GM12872 (cell line): ENCODE results near the gene MICALL2.

Experiments
- TF ChIP-seq, protein P1 (sequence below): IDR thresholded peaks from 3 replicates; pipeline ENCODE4 v1.5.1; 2011; ENCODE audit warnings: low read depth, mild to moderate bottlenecking, low read length, moderate library complexity; ENCODE audit not compliant: insufficient read depth

MICALL2 gene

DNA sequence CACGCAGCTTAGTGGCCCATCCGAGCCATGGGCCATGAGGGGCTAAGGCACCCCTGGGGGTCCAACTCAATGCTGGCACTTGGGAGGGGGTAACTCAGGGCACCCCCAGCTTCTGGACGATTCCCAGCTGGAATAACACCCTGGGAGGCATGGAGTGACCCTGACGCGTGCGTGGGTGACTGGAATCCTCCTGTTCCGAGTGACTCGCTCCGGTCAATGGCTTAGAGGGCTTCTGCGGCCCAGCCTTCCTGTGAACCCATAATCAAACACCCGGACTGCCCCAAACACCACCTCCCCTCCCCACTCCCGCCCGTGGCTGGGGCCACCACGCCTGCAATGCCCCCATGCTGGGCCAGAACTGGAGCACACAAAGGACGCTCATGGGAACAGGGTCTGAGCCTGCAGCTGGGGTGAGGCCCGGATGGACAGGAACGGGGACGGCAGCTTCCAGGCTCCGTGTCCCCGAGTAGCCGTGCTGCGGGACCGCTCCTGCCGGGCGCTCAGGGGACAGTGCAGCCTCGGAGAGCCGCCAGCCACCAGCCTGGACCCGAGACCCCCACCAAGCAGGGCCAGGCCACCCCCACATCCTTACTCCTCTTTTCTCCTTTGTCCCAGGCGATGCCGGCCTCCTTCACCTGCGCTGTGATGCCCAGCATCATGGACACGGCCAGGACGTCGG, 36.4 kb upstream of the MICALL2 start:
- TF ChIP-seq, protein P1, sequence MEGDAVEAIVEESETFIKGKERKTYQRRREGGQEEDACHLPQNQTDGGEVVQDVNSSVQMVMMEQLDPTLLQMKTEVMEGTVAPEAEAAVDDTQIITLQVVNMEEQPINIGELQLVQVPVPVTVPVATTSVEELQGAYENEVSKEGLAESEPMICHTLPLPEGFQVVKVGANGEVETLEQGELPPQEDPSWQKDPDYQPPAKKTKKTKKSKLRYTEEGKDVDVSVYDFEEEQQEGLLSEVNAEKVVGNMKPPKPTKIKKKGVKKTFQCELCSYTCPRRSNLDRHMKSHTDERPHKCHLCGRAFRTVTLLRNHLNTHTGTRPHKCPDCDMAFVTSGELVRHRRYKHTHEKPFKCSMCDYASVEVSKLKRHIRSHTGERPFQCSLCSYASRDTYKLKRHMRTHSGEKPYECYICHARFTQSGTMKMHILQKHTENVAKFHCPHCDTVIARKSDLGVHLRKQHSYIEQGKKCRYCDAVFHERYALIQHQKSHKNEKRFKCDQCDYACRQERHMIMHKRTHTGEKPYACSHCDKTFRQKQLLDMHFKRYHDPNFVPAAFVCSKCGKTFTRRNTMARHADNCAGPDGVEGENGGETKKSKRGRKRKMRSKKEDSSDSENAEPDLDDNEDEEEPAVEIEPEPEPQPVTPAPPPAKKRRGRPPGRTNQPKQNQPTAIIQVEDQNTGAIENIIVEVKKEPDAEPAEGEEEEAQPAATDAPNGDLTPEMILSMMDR = no peak

DNA sequence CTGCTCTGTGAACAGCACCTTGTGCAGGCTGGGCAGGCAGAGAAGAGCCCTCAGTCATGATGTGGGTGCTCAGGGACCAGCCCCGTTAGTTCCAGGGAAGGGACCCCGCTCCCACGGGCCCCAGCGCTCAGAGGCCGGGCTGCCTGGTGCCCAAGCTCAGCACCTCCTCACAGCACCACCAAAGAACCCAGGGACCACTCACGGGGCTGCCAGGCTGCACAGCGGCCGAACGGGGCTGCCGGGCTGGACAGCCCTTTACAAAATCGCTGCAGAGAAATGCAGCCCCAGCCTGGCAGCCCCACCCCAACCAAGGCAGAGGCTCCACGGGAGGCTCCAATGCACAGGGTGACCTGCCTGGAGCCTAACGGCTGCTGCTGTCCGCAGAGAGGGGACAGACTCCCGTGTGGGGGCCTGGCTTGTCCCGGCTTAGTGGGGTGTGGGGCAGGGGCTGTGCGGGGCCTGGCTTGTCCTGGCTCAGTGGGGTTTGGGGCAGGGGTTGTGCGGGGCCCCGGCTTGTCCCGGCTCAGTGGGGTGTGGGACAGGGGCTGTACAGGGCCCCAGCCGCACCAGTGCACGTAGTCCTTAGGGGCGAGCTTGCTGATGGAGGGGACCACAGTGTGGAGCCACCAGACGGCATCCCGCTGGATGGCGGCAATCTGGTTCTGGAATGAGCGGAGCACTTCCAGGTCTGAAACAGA, 35.7 kb upstream of the MICALL2 start:
- TF ChIP-seq, protein P1 = no peak

DNA sequence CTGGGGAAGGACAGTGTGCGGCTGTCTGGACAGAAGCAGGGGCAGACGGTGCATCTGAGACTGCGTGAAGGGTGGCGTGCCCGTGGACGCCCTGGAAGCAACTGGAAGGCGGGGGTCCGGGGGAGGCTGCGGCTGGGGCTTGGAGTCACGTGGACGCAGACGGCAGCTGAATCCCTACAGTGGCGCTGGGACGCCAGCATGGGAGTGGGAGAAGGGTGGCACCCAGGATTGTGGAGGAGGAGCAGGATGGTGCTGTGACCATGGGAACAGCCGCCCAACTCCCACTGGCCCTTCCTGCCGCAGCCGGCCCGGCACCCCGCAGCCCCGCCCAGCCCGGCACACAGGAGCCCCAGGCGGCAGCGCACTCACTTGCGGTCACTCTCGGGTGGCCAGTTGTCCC, 35.2 kb upstream of the MICALL2 start:
- TF ChIP-seq, protein P1 = no peak

DNA sequence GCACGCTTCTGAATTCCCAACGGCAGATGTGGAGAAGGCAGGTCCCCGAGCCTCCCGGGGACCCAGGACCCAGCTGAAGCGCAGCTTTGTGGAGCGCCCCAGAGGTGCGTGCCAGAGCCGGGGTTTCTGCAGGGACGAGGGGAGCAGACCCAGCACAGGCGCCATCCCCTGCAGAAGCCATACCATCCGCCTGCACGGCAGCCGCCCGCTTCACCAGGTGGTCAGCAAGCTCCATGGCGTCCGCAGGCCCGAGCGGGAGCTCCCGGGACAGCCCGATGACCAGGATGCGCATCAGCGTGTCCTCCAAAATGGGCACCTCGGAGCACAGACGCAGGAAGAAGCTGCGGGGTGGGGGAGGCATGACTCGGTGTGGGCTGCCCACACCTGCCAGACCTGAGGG, 34.3 kb upstream of the MICALL2 start:
- TF ChIP-seq, protein P1 = no peak

DNA sequence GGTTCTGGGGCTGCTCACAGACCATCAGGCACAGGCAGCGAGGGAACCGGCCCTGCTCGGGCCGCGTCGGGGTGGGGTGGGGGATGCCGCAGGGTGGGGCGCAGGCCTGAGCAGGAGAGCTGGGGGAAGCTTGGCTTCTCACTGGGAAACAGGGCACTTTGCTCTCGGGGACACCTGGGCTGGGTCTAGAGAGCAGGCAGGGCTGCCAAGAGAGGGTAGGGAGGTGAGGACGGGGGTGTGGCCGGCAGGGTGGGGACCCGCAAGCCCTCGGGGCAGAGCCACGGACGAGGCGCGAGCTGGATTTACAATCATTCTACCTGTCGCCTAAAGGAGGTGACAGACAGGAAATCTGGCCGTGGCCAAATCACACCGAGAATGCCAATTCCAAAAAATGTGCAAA, 33.9 kb upstream of the MICALL2 start:
- TF ChIP-seq, protein P1 = no peak

DNA sequence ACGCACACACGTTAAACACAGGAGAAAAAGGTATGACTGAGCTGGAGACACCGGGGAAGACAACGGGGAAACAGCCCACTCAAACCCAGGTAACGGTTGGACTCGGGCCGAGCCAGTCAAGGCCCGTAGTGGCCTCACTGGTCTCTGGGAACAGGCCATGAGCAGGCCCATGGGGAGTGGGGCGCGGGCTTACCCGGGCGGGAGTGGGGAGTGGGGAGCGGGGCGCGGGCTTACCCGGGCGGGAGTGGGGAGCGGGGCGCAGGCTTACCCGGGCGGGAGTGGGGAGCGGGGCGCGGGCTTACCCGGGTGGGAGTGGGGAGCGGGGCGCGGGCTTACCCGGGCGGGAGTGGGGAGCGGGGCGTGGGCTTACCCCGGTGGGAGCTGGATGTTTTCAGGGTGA, 33.4 kb upstream of the MICALL2 start:
- TF ChIP-seq, protein P1 = no peak

DNA sequence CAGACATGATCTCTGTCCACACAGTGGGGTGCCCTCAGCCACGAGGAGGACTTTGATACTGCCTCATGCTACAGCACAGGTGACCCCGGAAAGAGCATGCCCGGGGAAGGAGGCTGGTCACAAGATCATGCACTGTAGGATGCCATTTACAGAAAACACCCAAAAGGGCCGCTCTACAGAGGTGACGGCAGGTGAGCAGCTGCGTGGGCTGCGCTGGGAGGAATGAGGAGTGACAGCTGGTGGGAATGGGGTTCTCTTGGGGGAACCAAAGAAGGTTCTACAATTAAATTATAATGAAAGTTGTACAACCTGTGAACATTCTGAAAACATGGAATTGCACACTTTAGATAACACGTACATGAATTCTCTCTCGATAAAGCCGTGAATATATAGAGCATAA, 33.0 kb upstream of the MICALL2 start:
- TF ChIP-seq, protein P1 = no peak
